DND-41 (cell line): ENCODE data around the gene PTPRN2.

Source experiments
- ATAC-seq: fragments of 200-7000 bp; cut with Tn5 transposase; 3 replicates; pipeline ENCODE4 v1.9.1; 2021; ENCODE audit warnings: low read depth; ENCODE audit not compliant: insufficient read depth
- DNase-seq: peaks from one replicate; pipeline ENCODE4 v3.0.0-alpha.2; 2020
- H2AFZ ChIP-seq: 2 replicates; pipeline ENCODE4 v1.6.0; 2012; ENCODE audit warnings: low read depth, low read length
- H3K27ac ChIP-seq: 2 replicates; pipeline ENCODE4 v1.5.1; 2012; ENCODE audit warnings: low read length, inconsistent platforms
- H3K27me3 ChIP-seq: fragments of 200-600 bp; sonication (generic); 2 replicates; pipeline ENCODE4 v1.6.0; 2012; ENCODE audit warnings: low read length, mild to moderate bottlenecking, inconsistent platforms; ENCODE audit not compliant: insufficient read depth, poor library complexity
- H3K36me3 ChIP-seq: 2 replicates; pipeline ENCODE4 v1.5.1; 2012; ENCODE audit warnings: low read length, inconsistent platforms; ENCODE audit not compliant: insufficient read depth
- H3K4me1 ChIP-seq: 2 replicates; pipeline ENCODE4 v1.5.1; 2012; ENCODE audit warnings: mild to moderate bottlenecking, low read length; ENCODE audit not compliant: insufficient read depth
- H3K4me2 ChIP-seq: 2 replicates; pipeline ENCODE4 v1.6.0; 2012; ENCODE audit warnings: mild to moderate bottlenecking, moderate library complexity, low read length, inconsistent platforms; ENCODE audit not compliant: insufficient read depth
- H3K4me3 ChIP-seq, 2 experiments: fragments of 200-600 bp in 1 of 2; shearing (Covaris generic) in 1 of 2; 2 replicates each; pipeline ENCODE4 v1.5.1; 2012 to 2016; ENCODE audit warnings: inconsistent platforms in 2 of 2, low read length in 2 of 2, mild to moderate bottlenecking in 2 of 2, low read depth in 1 of 2, moderate library complexity in 1 of 2
- H3K79me2 ChIP-seq: 2 replicates; pipeline ENCODE4 v1.6.0; 2012; ENCODE audit warnings: low read length, inconsistent platforms; ENCODE audit not compliant: insufficient read depth
- H3K9ac ChIP-seq: 2 replicates; pipeline ENCODE4 v1.6.0; 2012; ENCODE audit warnings: low read depth, mild to moderate bottlenecking, inconsistent platforms, low read length, moderate library complexity
- H3K9me3 ChIP-seq: 2 replicates; pipeline ENCODE4 v1.5.1; 2012; ENCODE audit warnings: low read length, moderate library complexity, mild to moderate bottlenecking, inconsistent platforms; ENCODE audit not compliant: insufficient read depth, severe bottlenecking
- H4K20me1 ChIP-seq: 2 replicates; pipeline ENCODE4 v1.6.0; 2012; ENCODE audit warnings: low read length; ENCODE audit not compliant: insufficient read depth
- EZH2 ChIP-seq: IDR thresholded peaks from 3 replicates; pipeline ENCODE4 v1.6.1; 2012; ENCODE audit warnings: borderline replicate concordance, low read depth, mild to moderate bottlenecking, moderate library complexity, low read length, inconsistent platforms; ENCODE audit not compliant: severe bottlenecking
- TF ChIP-seq, protein P1 (sequence below): IDR thresholded peaks from 2 replicates; pipeline ENCODE4 v1.5.1; 2012; ENCODE audit warnings: borderline replicate concordance, low read length, moderate library complexity, mild to moderate bottlenecking; ENCODE audit not compliant: poor library complexity, severe bottlenecking; ENCODE audit errors: extremely low read depth

The PTPRN2 gene

DNA sequence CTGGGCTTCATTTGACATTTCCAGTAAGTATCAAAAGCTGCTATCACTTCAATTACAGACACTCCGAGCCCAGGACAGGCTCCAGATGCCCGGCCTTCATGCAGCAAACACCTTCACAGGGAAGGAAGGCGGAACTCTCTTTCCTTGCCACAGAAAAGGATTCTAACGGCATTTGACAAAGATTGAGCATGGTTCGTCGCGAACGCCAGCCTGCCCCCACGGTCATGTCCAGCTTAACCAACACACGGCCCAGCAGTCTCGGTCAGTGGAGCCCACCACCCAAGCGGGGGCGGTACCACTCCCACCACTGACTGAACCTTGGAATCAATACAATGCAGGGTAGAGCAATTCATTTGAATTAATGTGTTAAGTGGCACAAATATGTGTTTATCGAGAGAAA is 643.6 kb downstream of the PTPRN2 start:
- ATAC-seq (no peak), DNase-seq (no peak)
- Histone ChIP-seq H3K4me2 (no peak overlapping the region), H4K20me1 (no peaks in the 10 kb centered on the region), H3K79me2 (no peaks in the 10 kb centered on the region), H3K4me3 (no peak overlapping the region), H3K27me3 (no peaks in the 10 kb centered on the region), H3K9ac (no peak overlapping the region), H3K4me1 (no peaks in the 10 kb centered on the region), H3K27ac (no peak overlapping the region), H2AFZ (no peak overlapping the region), H3K36me3 (no peaks in the 10 kb centered on the region), H3K9me3 (peaks cover 2% of the 10 kb centered on the region)
- TF ChIP-seq, protein P1, sequence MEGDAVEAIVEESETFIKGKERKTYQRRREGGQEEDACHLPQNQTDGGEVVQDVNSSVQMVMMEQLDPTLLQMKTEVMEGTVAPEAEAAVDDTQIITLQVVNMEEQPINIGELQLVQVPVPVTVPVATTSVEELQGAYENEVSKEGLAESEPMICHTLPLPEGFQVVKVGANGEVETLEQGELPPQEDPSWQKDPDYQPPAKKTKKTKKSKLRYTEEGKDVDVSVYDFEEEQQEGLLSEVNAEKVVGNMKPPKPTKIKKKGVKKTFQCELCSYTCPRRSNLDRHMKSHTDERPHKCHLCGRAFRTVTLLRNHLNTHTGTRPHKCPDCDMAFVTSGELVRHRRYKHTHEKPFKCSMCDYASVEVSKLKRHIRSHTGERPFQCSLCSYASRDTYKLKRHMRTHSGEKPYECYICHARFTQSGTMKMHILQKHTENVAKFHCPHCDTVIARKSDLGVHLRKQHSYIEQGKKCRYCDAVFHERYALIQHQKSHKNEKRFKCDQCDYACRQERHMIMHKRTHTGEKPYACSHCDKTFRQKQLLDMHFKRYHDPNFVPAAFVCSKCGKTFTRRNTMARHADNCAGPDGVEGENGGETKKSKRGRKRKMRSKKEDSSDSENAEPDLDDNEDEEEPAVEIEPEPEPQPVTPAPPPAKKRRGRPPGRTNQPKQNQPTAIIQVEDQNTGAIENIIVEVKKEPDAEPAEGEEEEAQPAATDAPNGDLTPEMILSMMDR = no peak
- TF ChIP-seq EZH2 = no peak

DNA sequence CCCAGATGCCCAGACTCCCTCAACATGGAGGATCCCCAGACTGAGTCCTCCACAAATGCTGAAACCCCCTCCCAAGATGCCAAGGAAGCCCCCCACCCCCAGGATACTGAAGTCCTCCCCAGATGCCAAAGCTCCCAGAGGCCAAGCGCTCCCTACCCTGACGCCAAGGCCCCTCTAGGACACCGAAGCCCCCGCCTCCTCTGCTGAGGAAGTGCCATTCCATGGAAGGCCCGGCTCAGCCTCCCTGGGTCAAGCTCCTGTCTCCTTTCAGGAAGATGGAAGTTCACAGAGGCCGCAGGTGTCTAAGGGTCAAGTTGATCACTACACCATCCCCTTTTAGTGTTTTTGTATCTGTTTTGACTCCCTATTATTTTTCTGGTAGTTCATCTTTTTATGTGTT is 644.1 kb downstream of the PTPRN2 start:
- Histone ChIP-seq H4K20me1 (no peaks in the 10 kb centered on the region), H3K9ac (no peak overlapping the region), H3K27me3 (no peaks in the 10 kb centered on the region), H3K36me3 (no peaks in the 10 kb centered on the region), H3K4me2 (no peak overlapping the region), H3K9me3 (peaks cover 2% of the 10 kb centered on the region), H3K4me3 (no peak overlapping the region), H3K4me1 (no peaks in the 10 kb centered on the region), H3K79me2 (no peaks in the 10 kb centered on the region), H3K27ac (no peak overlapping the region), H2AFZ (no peak overlapping the region)
- no peak for ATAC-seq
- DNase-seq = no peak
- TF ChIP-seq EZH2 = no peak

DNA sequence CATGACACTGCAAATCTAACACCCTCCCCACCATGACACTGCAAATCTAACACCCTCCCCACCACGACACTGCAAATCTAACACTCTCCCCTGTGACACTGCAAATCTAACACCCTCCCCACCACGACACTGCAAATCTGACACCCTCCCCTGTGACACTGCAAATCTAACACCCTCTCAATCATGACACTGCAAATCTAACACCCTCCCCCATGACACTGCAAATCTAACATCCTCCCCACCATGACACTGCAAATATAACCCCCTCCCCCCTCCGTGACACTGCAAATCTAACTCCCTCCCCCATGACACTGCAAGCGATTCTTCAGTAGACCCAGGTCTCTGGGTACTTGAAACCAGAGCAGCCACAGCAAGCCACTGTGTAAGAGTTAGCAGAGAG is 646.4 kb downstream of the PTPRN2 start:
- no peak for ATAC-seq
- TF ChIP-seq, protein P1 = no peak
- TF ChIP-seq EZH2 = no peak
- H3K9me3 ChIP-seq = no peaks in the 10 kb centered on the region
- no peaks in the 10 kb centered on the region for H3K79me2 ChIP-seq
- no peaks in the 10 kb centered on the region for H3K27me3 ChIP-seq
- H4K20me1 ChIP-seq = no peaks in the 10 kb centered on the region
- H3K27ac ChIP-seq = no peak overlapping the region
- H2AFZ ChIP-seq = no peak overlapping the region
- no peak overlapping the region for H3K4me3 ChIP-seq
- H3K9ac ChIP-seq = no peak overlapping the region
- H3K4me1 ChIP-seq = no peaks in the 10 kb centered on the region
- H3K4me2 ChIP-seq = no peak overlapping the region
- H3K36me3 ChIP-seq = no peaks in the 10 kb centered on the region
- DNase-seq = no peak

DNA sequence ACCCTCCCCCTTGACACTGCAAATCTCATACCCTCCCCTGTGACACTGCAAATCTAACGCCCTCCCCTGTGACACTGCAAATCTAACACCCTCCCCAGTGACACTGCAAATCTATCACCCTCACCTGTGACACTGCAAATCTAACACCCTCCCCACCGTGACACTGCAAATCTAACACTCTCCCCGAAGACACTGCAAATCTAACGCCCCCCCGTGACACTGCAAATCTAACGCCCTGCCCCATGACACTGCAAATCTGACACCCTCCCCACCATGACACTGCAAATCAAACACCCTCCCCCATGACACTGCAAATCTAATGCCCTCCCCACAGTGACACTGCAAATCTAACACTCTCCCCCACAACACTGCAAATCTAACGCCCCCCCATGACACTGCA is 647.1 kb downstream of the PTPRN2 start:
- TF ChIP-seq, protein P1 = no peak
- no peak for TF ChIP-seq EZH2
- H3K27ac ChIP-seq = no peak overlapping the region
- H2AFZ ChIP-seq = no peak overlapping the region
- no peaks in the 10 kb centered on the region for H4K20me1 ChIP-seq
- H3K79me2 ChIP-seq = no peaks in the 10 kb centered on the region
- H3K36me3 ChIP-seq = no peaks in the 10 kb centered on the region
- H3K27me3 ChIP-seq = no peaks in the 10 kb centered on the region
- no peak for ATAC-seq
- no peak overlapping the region for H3K9ac ChIP-seq
- no peak overlapping the region for H3K4me2 ChIP-seq
- H3K9me3 ChIP-seq = no peaks in the 10 kb centered on the region
- H3K4me3 ChIP-seq = no peak overlapping the region
- no peaks in the 10 kb centered on the region for H3K4me1 ChIP-seq
- no peak for DNase-seq
